ENCODE data around the gene USP11. TPM values are rescaled to one million over a fixed set of nuclear protein-coding genes. Genes with fewer than 3 reads are reported as not detected.

Gene USP11
- total RNA-seq, 1 experiment from 2014 or later, result 153 TPM

- H3K4me3 Mint-ChIP-seq, result no peak overlapping the region
- peak overlapping the region in 1 of 3 experiments; percentile 6; a peak in 2 of 7 replicates for H3K27ac Mint-ChIP-seq
- no peak overlapping the region for H3K56ac ChIP-seq (ENCODE audit: insufficient read length, low read depth, low read length)
Observed at GRCh38 chrX:47247999-47248320, 15.2 kb downstream of the USP11 start.

More at GRCh38 chrX:47247999-47248320, 15.2 kb downstream of the USP11 start:
- H3K36me3 Mint-ChIP-seq (ENCODE audit: insufficient read depth in 1 of 3, low read depth in 3 of 3), result peaks cover 28 to 62% (median 55%) of the 10 kb centered on the region in 3 experiments; a peak in 6 of 7 replicates
- H3K27ac ChIP-seq (ENCODE audit: insufficient read length, low read depth, low read length), result no peak overlapping the region
- no peak overlapping the region for H3K18ac ChIP-seq (ENCODE audit: insufficient read length, low read depth, low read length)
- H2AK5ac ChIP-seq (ENCODE audit: insufficient read length, low read length), result no peak overlapping the region
- no peaks in the 10 kb centered on the region for H4K20me1 ChIP-seq (ENCODE audit: control insufficient read depth, insufficient read depth, insufficient read length)
- H3K9me3 ChIP-seq (ENCODE audit: control insufficient read depth, low read depth, low read length), result no peaks in the 10 kb centered on the region
- H2BK20ac ChIP-seq (ENCODE audit: low read depth, low read length, poor library complexity, severe bottlenecking), result no peak overlapping the region
- no peaks in the 10 kb centered on the region; the same call in none of the 2 replicates for H3K27me3 Mint-ChIP-seq (ENCODE audit: low read depth)
- H4K8ac ChIP-seq (replicated peaks; ENCODE audit: insufficient read length, low read depth, low read length), result no peak overlapping the region
- H2BK120ac ChIP-seq (ENCODE audit: low read depth, low read length, poor library complexity, severe bottlenecking), result no peak overlapping the region
- no peak overlapping the region for H3K9ac ChIP-seq (ENCODE audit: extremely low read depth, insufficient read length, low read length)
- H3K9me3 Mint-ChIP-seq, result peaks cover 4 to 5% of the 10 kb centered on the region in 2 experiments; a peak in 4 of 5 replicates
- H2BK12ac ChIP-seq (ENCODE audit: insufficient read length, low read depth, low read length), result no peak overlapping the region
- no peaks in the 10 kb centered on the region for H3K79me1 ChIP-seq (ENCODE audit: insufficient read depth, low read depth, low read length, poor library complexity, severe bottlenecking)
- H3K23me2 ChIP-seq (ENCODE audit: insufficient read length, low read depth, low read length, poor library complexity, severe bottlenecking), result no peaks in the 10 kb centered on the region
- no peak overlapping the region for H4K5ac ChIP-seq (ENCODE audit: insufficient read length, low read depth, low read length)
- no peaks in the 10 kb centered on the region for H3K4me1 ChIP-seq (ENCODE audit: insufficient read depth, low read length)
- no peak for DNase-seq
- H2AFZ ChIP-seq (ENCODE audit: low read length), result no peak overlapping the region
- H3T11ph ChIP-seq (ENCODE audit: low read length), result no peak overlapping the region
- H3K23ac ChIP-seq (ENCODE audit: insufficient read length, low read depth, low read length), result no peak overlapping the region
- H2BK15ac ChIP-seq (ENCODE audit: low read depth, low read length), result no peak overlapping the region
- H3K14ac ChIP-seq (ENCODE audit: insufficient read depth, low read length), result no peak overlapping the region
- no peak overlapping the region for H4K91ac ChIP-seq (ENCODE audit: insufficient read length, low read depth, low read length)
- H3K4ac ChIP-seq (ENCODE audit: low read depth, low read length), result no peak overlapping the region
- H3K79me2 ChIP-seq (ENCODE audit: insufficient read depth, low read length), result no peaks in the 10 kb centered on the region
- H3K4me1 Mint-ChIP-seq, result no peaks in the 10 kb centered on the region
- no CpG with 5 or more reads among the region's 13 CpGs for WGBS (ENCODE audit: extremely low coverage, insufficient read length, low lambda C conversion rate)
- no peak overlapping the region for H3K4me2 ChIP-seq (ENCODE audit: insufficient read depth, insufficient read length, low read length)
- no peaks in the 10 kb centered on the region for H3K27me3 ChIP-seq (ENCODE audit: insufficient read depth, low read length)
- H2BK5ac ChIP-seq (ENCODE audit: insufficient read length, low read length), result no peak overlapping the region
- no peak for TF ChIP-seq CTCF (conservative IDR thresholded peaks at IDR 0.05)
